Mesendoderm (in vitro differentiated cells): ENCODE results near the gene SVOP.

ENCODE experiments used
- DNase-seq: peaks from one replicate; pipeline ENCODE4 v3.0.0; 2013
- H2AK5ac ChIP-seq: 2 replicates; pipeline ENCODE4 v1.6.1; 2013; ENCODE audit warnings: low read length, inconsistent platforms
- H2BK120ac ChIP-seq: 2 replicates; pipeline ENCODE4 v1.6.1; 2013; ENCODE audit warnings: low read depth, mild to moderate bottlenecking, low read length, moderate library complexity, mixed read lengths
- H2BK15ac ChIP-seq: replicated peaks from 2 replicates; pipeline ENCODE4 v1.6.1; 2013; ENCODE audit warnings: low read depth, mild to moderate bottlenecking, moderate library complexity
- H2BK5ac ChIP-seq: 2 replicates; pipeline ENCODE4 v1.6.1; 2013; ENCODE audit warnings: low read length, inconsistent platforms
- H3K18ac ChIP-seq: 2 replicates; pipeline ENCODE4 v1.6.1; 2013; ENCODE audit warnings: mild to moderate bottlenecking, low read length, mixed read lengths
- H3K23ac ChIP-seq: one replicate; pipeline ENCODE4 v1.6.1; 2013; ENCODE audit warnings: low read length
- H3K27ac ChIP-seq: 2 replicates; pipeline ENCODE4 v1.5.1; 2013; ENCODE audit warnings: low read depth, mild to moderate bottlenecking, inconsistent platforms, low read length, moderate library complexity
- H3K27me3 ChIP-seq: 2 replicates; pipeline ENCODE4 v1.6.1; 2013; ENCODE audit warnings: low read length, control low read depth, mild to moderate bottlenecking, inconsistent platforms; ENCODE audit not compliant: insufficient read depth, poor library complexity
- H3K36me3 ChIP-seq: 2 replicates; pipeline ENCODE4 v1.6.1; 2013; ENCODE audit warnings: low read length, inconsistent platforms; ENCODE audit not compliant: control insufficient read depth, insufficient read depth
- H3K4ac ChIP-seq: one replicate; pipeline ENCODE4 v1.6.1; 2013; ENCODE audit warnings: low read depth, mild to moderate bottlenecking, low read length, moderate library complexity
- H3K4me1 ChIP-seq: 2 replicates; pipeline ENCODE4 v1.6.1; 2013; ENCODE audit warnings: low read depth, low read length, inconsistent platforms; ENCODE audit not compliant: control insufficient read depth
- H3K4me2 ChIP-seq: 2 replicates; pipeline ENCODE4 v1.6.1; 2013; ENCODE audit warnings: low read length
- H3K4me3 ChIP-seq: 2 replicates; pipeline ENCODE4 v1.5.1; 2013; ENCODE audit warnings: mild to moderate bottlenecking, low read length
- H3K56ac ChIP-seq: one replicate; pipeline ENCODE4 v1.6.1; 2013; ENCODE audit warnings: low read length
- H3K79me1 ChIP-seq: 2 replicates; pipeline ENCODE4 v1.6.1; 2013; ENCODE audit warnings: low read length, inconsistent platforms
- H3K79me2 ChIP-seq: 2 replicates; pipeline ENCODE4 v1.6.1; 2013; ENCODE audit warnings: mild to moderate bottlenecking, low read length; ENCODE audit not compliant: control insufficient read depth, insufficient read depth
- H3K9ac ChIP-seq: 2 replicates; pipeline ENCODE4 v1.6.1; 2013; ENCODE audit warnings: low read length, inconsistent platforms
- H4K5ac ChIP-seq: one replicate; pipeline ENCODE4 v1.6.1; 2013; ENCODE audit warnings: low read length
- H4K8ac ChIP-seq: one replicate; pipeline ENCODE4 v1.6.1; 2013; ENCODE audit warnings: low read depth, mild to moderate bottlenecking, control low read depth, low read length, moderate library complexity
- WGBS: extraction: QIAGEN DNeasy Blood & Tissue Kit; methylation state at CpG from one replicate; pipeline ENCODE4 v1.1.7; 2013; ENCODE audit warnings: low lambda C conversion rate, missing lambda C conversion rate; ENCODE audit not compliant: insufficient coverage; ENCODE audit errors: extremely low coverage; 5-methylcytosine and 5-hydroxymethylcytosine counted together

Gene SVOP

GRCh38 chr12:108947097-108947496 is 73.8 kb downstream of the SVOP start:
- H3K27ac ChIP-seq = no peak overlapping the region
- H3K23ac ChIP-seq = no peak overlapping the region
- no peak overlapping the region for H3K4me2 ChIP-seq
- H3K18ac ChIP-seq = no peak overlapping the region
- no peak overlapping the region for H4K5ac ChIP-seq
- no peak overlapping the region for H2AK5ac ChIP-seq
- no peak overlapping the region for H3K4me3 ChIP-seq
- 100% methylated on average over 1 of the region's 1 CpG for WGBS
- no peaks in the 10 kb centered on the region for H3K36me3 ChIP-seq
- H3K79me1 ChIP-seq = no peaks in the 10 kb centered on the region
- no peak overlapping the region for H3K56ac ChIP-seq
- no peak overlapping the region for H3K9ac ChIP-seq
- no peak for DNase-seq
- H2BK15ac ChIP-seq = no peak overlapping the region
- H3K27me3 ChIP-seq = no peaks in the 10 kb centered on the region
- no peaks in the 10 kb centered on the region for H3K79me2 ChIP-seq
- no peak overlapping the region for H4K8ac ChIP-seq
- no peak overlapping the region for H2BK120ac ChIP-seq
- H3K4ac ChIP-seq = no peak overlapping the region
- H2BK5ac ChIP-seq = no peak overlapping the region
- H3K4me1 ChIP-seq = no peaks in the 10 kb centered on the region

GRCh38 chr12:108940138-108940537 is 80.7 kb downstream of the SVOP start:
- Histone ChIP-seq H2BK15ac (no peak overlapping the region), H3K4ac (no peak overlapping the region), H3K36me3 (no peaks in the 10 kb centered on the region), H3K4me1 (no peaks in the 10 kb centered on the region), H3K79me2 (no peaks in the 10 kb centered on the region), H3K4me2 (no peak overlapping the region), H3K27ac (no peak overlapping the region), H3K9ac (no peak overlapping the region), H2AK5ac (no peak overlapping the region), H3K4me3 (no peak overlapping the region), H3K56ac (no peak overlapping the region), H4K5ac (no peak overlapping the region), H3K18ac (no peak overlapping the region), H3K23ac (no peak overlapping the region), H2BK5ac (no peak overlapping the region), H3K27me3 (no peaks in the 10 kb centered on the region), H3K79me1 (no peaks in the 10 kb centered on the region), H2BK120ac (no peak overlapping the region), H4K8ac (no peak overlapping the region)
- no peak for DNase-seq
- WGBS = no CpG with 5 or more reads among the region's 1 CpG

- Histone ChIP-seq H3K27me3 (no peaks in the 10 kb centered on the region), H3K27ac (no peak overlapping the region), H3K18ac (no peak overlapping the region), H3K56ac (no peak overlapping the region), H2BK5ac (no peak overlapping the region), H2BK15ac (no peak overlapping the region), H4K8ac (no peak overlapping the region), H2BK120ac (no peak overlapping the region), H2AK5ac (no peak overlapping the region), H3K79me2 (no peaks in the 10 kb centered on the region), H4K5ac (no peak overlapping the region), H3K4me3 (no peak overlapping the region), H3K9ac (no peak overlapping the region), H3K79me1 (no peaks in the 10 kb centered on the region), H3K4ac (no peak overlapping the region), H3K4me2 (no peak overlapping the region), H3K36me3 (no peaks in the 10 kb centered on the region), H3K23ac (no peak overlapping the region), H3K4me1 (no peaks in the 10 kb centered on the region)
- no CpG with 5 or more reads among the region's 1 CpG for WGBS
- DNase-seq = peak; percentile 73
These were observed 81.3 kb downstream of the SVOP start for GRCh38 chr12:108939594-108939993.

GRCh38 chr12:108938247-108938924 is 82.5 kb downstream of the SVOP start:
- no peak overlapping the region for H3K4me3 ChIP-seq
- H3K18ac ChIP-seq = no peak overlapping the region
- no peaks in the 10 kb centered on the region for H3K79me2 ChIP-seq
- no peak overlapping the region for H2BK120ac ChIP-seq
- H3K9ac ChIP-seq = no peak overlapping the region
- H2BK5ac ChIP-seq = no peak overlapping the region
- H3K4ac ChIP-seq = no peak overlapping the region
- no peaks in the 10 kb centered on the region for H3K79me1 ChIP-seq
- no peak overlapping the region for H2AK5ac ChIP-seq
- H3K36me3 ChIP-seq = no peaks in the 10 kb centered on the region
- H2BK15ac ChIP-seq = no peak overlapping the region
- H3K56ac ChIP-seq = no peak overlapping the region
- no peak overlapping the region for H3K27ac ChIP-seq
- H4K8ac ChIP-seq = no peak overlapping the region
- H3K23ac ChIP-seq = no peak overlapping the region
- no peak overlapping the region for H4K5ac ChIP-seq
- no peak for DNase-seq
- H3K27me3 ChIP-seq = no peaks in the 10 kb centered on the region
- H3K4me1 ChIP-seq = no peaks in the 10 kb centered on the region
- no peak overlapping the region for H3K4me2 ChIP-seq
- WGBS = no CpG with 5 or more reads among the region's 13 CpGs

- no peak overlapping the region for H3K4me3 ChIP-seq
- H4K8ac ChIP-seq = no peak overlapping the region
- H2BK5ac ChIP-seq = no peak overlapping the region
- DNase-seq = no peak
- H3K18ac ChIP-seq = no peak overlapping the region
- no peaks in the 10 kb centered on the region for H3K4me1 ChIP-seq
- H3K23ac ChIP-seq = no peak overlapping the region
- no peak overlapping the region for H2BK15ac ChIP-seq
- H2AK5ac ChIP-seq = no peak overlapping the region
- H3K9ac ChIP-seq = no peak overlapping the region
- no peak overlapping the region for H3K56ac ChIP-seq
- H4K5ac ChIP-seq = no peak overlapping the region
- no CpG with 5 or more reads among the region's 7 CpGs for WGBS
- H3K79me1 ChIP-seq = no peaks in the 10 kb centered on the region
- H2BK120ac ChIP-seq = no peak overlapping the region
- no peaks in the 10 kb centered on the region for H3K36me3 ChIP-seq
- no peak overlapping the region for H3K4ac ChIP-seq
- H3K27me3 ChIP-seq = no peaks in the 10 kb centered on the region
- H3K27ac ChIP-seq = no peak overlapping the region
- H3K4me2 ChIP-seq = no peak overlapping the region
- H3K79me2 ChIP-seq = no peaks in the 10 kb centered on the region
These were observed 85.6 kb downstream of the SVOP start for GRCh38 chr12:108935159-108935763.

GRCh38 chr12:108933949-108934348 is 86.9 kb downstream of the SVOP start:
- Histone ChIP-seq H3K23ac (no peak overlapping the region), H3K56ac (no peak overlapping the region), H3K4me1 (no peaks in the 10 kb centered on the region), H2BK5ac (no peak overlapping the region), H3K79me2 (no peaks in the 10 kb centered on the region), H4K5ac (no peak overlapping the region), H3K18ac (no peak overlapping the region), H3K36me3 (no peaks in the 10 kb centered on the region), H3K79me1 (no peaks in the 10 kb centered on the region), H3K4ac (no peak overlapping the region), H3K27me3 (no peaks in the 10 kb centered on the region), H2BK15ac (no peak overlapping the region), H4K8ac (no peak overlapping the region), H3K27ac (no peak overlapping the region), H2BK120ac (no peak overlapping the region), H2AK5ac (no peak overlapping the region), H3K4me3 (no peak overlapping the region), H3K4me2 (no peak overlapping the region), H3K9ac (no peak overlapping the region)
- no peak for DNase-seq
- WGBS = no CpG with 5 or more reads among the region's 6 CpGs
